Measurements from ENCODE around the gene EXOC2.

DNA sequence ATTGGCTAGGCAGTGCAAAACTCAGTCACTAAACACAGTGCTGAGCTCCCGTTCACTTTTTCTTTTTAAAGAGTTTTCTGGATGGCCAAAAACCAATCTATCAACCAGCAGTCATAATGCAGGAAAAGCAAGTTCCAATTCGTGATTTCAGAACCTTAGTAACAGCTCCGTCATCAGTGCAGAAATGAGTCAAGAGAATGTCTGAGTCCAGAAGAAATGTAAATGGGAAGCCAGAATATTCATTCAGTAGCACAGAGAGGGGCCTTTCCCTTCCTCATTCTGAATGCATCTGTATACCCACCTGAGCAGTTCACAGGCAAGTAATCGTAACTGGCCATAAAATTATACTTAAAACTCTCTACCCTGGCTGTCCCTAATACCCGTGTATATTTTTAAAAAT, 56.5 kb downstream of the EXOC2 start:
- TF ChIP-seq, protein P1, sequence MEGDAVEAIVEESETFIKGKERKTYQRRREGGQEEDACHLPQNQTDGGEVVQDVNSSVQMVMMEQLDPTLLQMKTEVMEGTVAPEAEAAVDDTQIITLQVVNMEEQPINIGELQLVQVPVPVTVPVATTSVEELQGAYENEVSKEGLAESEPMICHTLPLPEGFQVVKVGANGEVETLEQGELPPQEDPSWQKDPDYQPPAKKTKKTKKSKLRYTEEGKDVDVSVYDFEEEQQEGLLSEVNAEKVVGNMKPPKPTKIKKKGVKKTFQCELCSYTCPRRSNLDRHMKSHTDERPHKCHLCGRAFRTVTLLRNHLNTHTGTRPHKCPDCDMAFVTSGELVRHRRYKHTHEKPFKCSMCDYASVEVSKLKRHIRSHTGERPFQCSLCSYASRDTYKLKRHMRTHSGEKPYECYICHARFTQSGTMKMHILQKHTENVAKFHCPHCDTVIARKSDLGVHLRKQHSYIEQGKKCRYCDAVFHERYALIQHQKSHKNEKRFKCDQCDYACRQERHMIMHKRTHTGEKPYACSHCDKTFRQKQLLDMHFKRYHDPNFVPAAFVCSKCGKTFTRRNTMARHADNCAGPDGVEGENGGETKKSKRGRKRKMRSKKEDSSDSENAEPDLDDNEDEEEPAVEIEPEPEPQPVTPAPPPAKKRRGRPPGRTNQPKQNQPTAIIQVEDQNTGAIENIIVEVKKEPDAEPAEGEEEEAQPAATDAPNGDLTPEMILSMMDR (IDR thresholded peaks at IDR 0.05) = no peak
- no peak for TF ChIP-seq POLR2A (IDR thresholded peaks at IDR 0.05)

Measured in thyroid gland (tissue), 4 donors.